HepG2 (cell line): ENCODE measurements around the gene CYP4F8. TPM values are rescaled to one million over a fixed set of nuclear protein-coding genes. Genes with fewer than 3 reads are reported as not detected.
A peak's percentile ranks its signal among the peaks of the same experiment; 100 is the strongest.

Experiments used
- ATAC-seq: fragments of 200-7000 bp; cut with Tn5 transposase; 3 replicates; pipeline ENCODE4 v1.9.1; 2020; ENCODE audit warnings: mild to moderate bottlenecking, moderate library complexity
- BruUV-seq: library from RNA; stranded (reverse); fragments of 400-500 nt; replicated peaks from 2 replicates; lab custom pipeline; 2021; lab: Mats Ljungman, UMichigan
- CTCF ChIA-PET: fragments of 300-600 bp; formaldehyde crosslinking; extraction: SDS; loops from one replicate; lab custom pipeline; 2021; ENCODE audit warnings: low total read pairs, inconsistent platforms, low intra/inter-chr PET ratio; lab: Yijun Ruan, JAX
- POLR2A ChIA-PET: fragments of 350-600 bp; sonication (Branson Sonifier 250); formaldehyde crosslinking; loops from one replicate; lab custom pipeline; 2020; ENCODE audit warnings: antibody characterized with exemption, inconsistent platforms; lab: Yijun Ruan, JAX
- DNase-seq: peaks from one replicate; pipeline ENCODE4 v3.0.0-alpha.2; 2015; ENCODE audit warnings: low spot score
- FAIRE-seq: peaks from 3 replicates; lab custom pipeline; 2011; peaks lifted over from hg19 to GRCh38; lab: Jason Lieb, UNC
- H2AFZ ChIP-seq: one replicate; pipeline ENCODE4 v1.6.1; 2011; ENCODE audit warnings: low read length, inconsistent platforms
- H3K27ac ChIP-seq: fragments of 300-600 bp; 3 replicates; pipeline ENCODE4 v1.8.0; 2011; ENCODE audit warnings: mixed run types, mild to moderate bottlenecking, mixed read lengths, low read length, inconsistent platforms; ENCODE audit not compliant: insufficient read depth; ENCODE audit errors: extremely low read length
- H3K27me3 ChIP-seq, 2 experiments: fragments of 200-600 bp in 1 of 2; 2 replicates in 1 of 2; 3 replicates in 1 of 2; pipeline versions ENCODE4 v1.6.0 to v1.8.0; 2011; ENCODE audit warnings: low read length in 2 of 2, mild to moderate bottlenecking in 2 of 2, moderate library complexity in 2 of 2, inconsistent platforms in 1 of 2; ENCODE audit not compliant: insufficient read depth in 2 of 2, control insufficient read depth in 1 of 2
- H3K36me3 ChIP-seq, 2 experiments: fragments of 200-600 bp in 1 of 2; replicated peaks in 1 of 2; 2 replicates in 1 of 2; 3 replicates in 1 of 2; pipeline versions ENCODE4 v1.5.1 to v1.8.0; 2011; ENCODE audit warnings: low read length in 2 of 2, inconsistent platforms in 1 of 2; ENCODE audit not compliant: insufficient read depth in 2 of 2, control insufficient read depth in 1 of 2
- H3K4me1 ChIP-seq: 2 replicates; pipeline ENCODE4 v1.5.1; 2012; ENCODE audit warnings: low read length, inconsistent platforms; ENCODE audit not compliant: insufficient read depth
- H3K4me2 ChIP-seq: 2 replicates; pipeline ENCODE4 v1.6.0; 2011; ENCODE audit warnings: low read depth, low read length, inconsistent platforms
- H3K4me3 ChIP-seq, 3 experiments: fragments of 200-600 bp in 1 of 3; sonication (generic), shearing (Covaris generic) in 1 of 3; replicated peaks in 1 of 3; 2 replicates each; pipeline ENCODE4 v1.5.1; 2011 to 2016; ENCODE audit warnings: low read length in 3 of 3, inconsistent platforms in 2 of 3, low read depth in 2 of 3, mild to moderate bottlenecking in 2 of 3, control low read depth in 1 of 3, mixed read lengths in 1 of 3; ENCODE audit not compliant: insufficient read depth in 1 of 3
- H3K79me2 ChIP-seq: one replicate; pipeline ENCODE4 v1.6.1; 2011; ENCODE audit warnings: low read length, inconsistent platforms; ENCODE audit not compliant: insufficient read depth
- H3K9ac ChIP-seq: 2 replicates; pipeline ENCODE4 v1.6.0; 2011; ENCODE audit warnings: mild to moderate bottlenecking, low read depth, low read length, inconsistent platforms; ENCODE audit not compliant: insufficient read depth
- H3K9me3 ChIP-seq: 2 replicates; pipeline ENCODE4 v1.5.1; 2012; ENCODE audit warnings: mild to moderate bottlenecking, low read length
- H4K20me1 ChIP-seq: 2 replicates; pipeline ENCODE4 v1.6.0; 2011; ENCODE audit warnings: inconsistent platforms, mild to moderate bottlenecking, low read length, moderate library complexity; ENCODE audit not compliant: insufficient read depth
- MTA3 ChIP-seq: sonication (generic); formaldehyde crosslinking; IDR thresholded peaks from 2 replicates; pipeline ENCODE4 v1.4.0; 2020; ENCODE audit warnings: missing genetic modification reagents
- MXD4 ChIP-seq: IDR thresholded peaks from 2 replicates; pipeline ENCODE4 v1.6.1; 2016; ENCODE audit warnings: mild to moderate bottlenecking, missing biosample characterization, missing genetic modification reagents
- RBM22 ChIP-seq: fragments of 200-400 bp; formaldehyde crosslinking; optimal IDR thresholded peaks from 2 replicates; pipeline ENCODE3; 2017; ENCODE audit warnings: mild to moderate bottlenecking, low read length, moderate library complexity
- SMC3 ChIP-seq: IDR thresholded peaks from 2 replicates; pipeline ENCODE4 v1.6.1; 2011; ENCODE audit warnings: low read length, improper control_type of control experiment
- STAG1 ChIP-seq: sonication (generic); formaldehyde crosslinking; IDR thresholded peaks from 2 replicates; pipeline ENCODE4 v1.4.0; 2020; ENCODE audit warnings: missing genetic modification reagents
- WGBS: methylation state at CpG from one replicate; pipeline ENCODE4 v1.1.6; 2017; ENCODE audit warnings: low lambda C conversion rate; 5-methylcytosine and 5-hydroxymethylcytosine counted together
- in situ Hi-C: cut with HindIII; loops from 2 replicates; pipeline ENCODE4 v1.10.0; 2017; ENCODE audit warnings: low pct_unique_long_range_greater_than_20kb; ENCODE audit not compliant: extremely low pct_ligation_motif_present
- intact Hi-C: fragments of 100-400 bp; cut with micrococcal nuclease; formaldehyde crosslinking; loops from one replicate; pipeline ENCODE4 v1.10.0; 2022; ENCODE audit not compliant: unreplicated experiment
- polyA plus RNA-seq, 8 experiments: library from polyadenylated mRNA; depleted of rRNA in 3 of 8; stranded (reverse) in 7 of 8; unstranded in 1 of 8; fragments of >200 nt; fragmentation: Illumina TruSeq in 4 of 8; extraction: Trizol in 4 of 8; gene quantifications; 2 replicates each; pipeline versions ENCODE4 v1.2.1 to v1.2.3, GENCODE V29; 2011 to 2016; ENCODE audit warnings: low read depth in 4 of 8, missing spikeins in 1 of 8, mixed read lengths in 1 of 8; ENCODE audit not compliant: insufficient read depth in 1 of 8
- total RNA-seq, 5 experiments: library from RNA; depleted of rRNA; stranded (reverse); fragments of >200 nt; fragmentation: Illumina TruSeq; extraction: Trizol; gene quantifications; 2 replicates each; pipeline ENCODE4 v1.2.3, GENCODE V29; 2016; ENCODE audit warnings: low read depth in 1 of 5
- TF ChIP-seq, protein P1 (sequence below): sonication (generic); formaldehyde crosslinking; IDR thresholded peaks from 2 replicates; pipeline ENCODE4 v1.5.0; 2020; ENCODE audit warnings: mild to moderate bottlenecking, missing genetic modification reagents, moderate library complexity
- TF ChIP-seq, protein P2 (sequence below), 2 experiments: IDR thresholded peaks; 2 replicates each; pipeline ENCODE4 v1.6.1; 2011 to 2012; ENCODE audit warnings: low read length in 2 of 2, borderline replicate concordance in 1 of 2, low read depth in 1 of 2, mild to moderate bottlenecking in 1 of 2, moderate library complexity in 1 of 2

Gene CYP4F8
- total and polyA plus RNA-seq, 2 of the 13 experiments (the other 11 are each of a cell fraction or from before 2014, with no cell fraction given), result not detected

DNA sequence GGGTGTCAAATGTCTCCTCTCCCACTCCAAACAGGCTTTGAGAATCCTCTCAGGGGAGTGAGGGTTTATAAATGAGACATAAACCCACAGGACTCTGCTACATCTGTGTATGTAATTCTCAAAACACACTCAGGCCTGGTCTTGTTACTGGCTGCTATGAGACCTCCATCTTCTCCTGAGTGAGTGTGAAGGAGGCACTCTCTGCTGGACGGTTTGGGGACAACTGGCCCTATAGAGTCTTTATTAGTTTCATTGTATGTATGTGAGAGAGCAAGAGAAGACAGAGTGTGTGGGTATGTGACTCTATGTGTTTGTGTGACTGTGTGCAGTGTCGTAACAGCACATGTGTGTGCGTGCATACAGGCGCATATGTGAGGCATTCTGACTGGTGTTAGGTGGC, 48.2 kb downstream of the CYP4F8 start:
- no peaks in the 10 kb centered on the region for H3K9me3 ChIP-seq
- no peak overlapping the region for H3K9ac ChIP-seq
- no peaks in the 10 kb centered on the region for H4K20me1 ChIP-seq
- no peaks in the 10 kb centered on the region for H3K79me2 ChIP-seq
- H3K36me3 ChIP-seq, result peaks cover 0 to 8% of the 10 kb centered on the region in 2 experiments; a peak in 2 of 5 replicates
- no peak overlapping the region for H3K4me3 ChIP-seq
- TF ChIP-seq MXD4 (no peak), RBM22 (peak; percentile 35), SMC3 (peak; percentile 36; the same call in 1 of the 2 replicates), STAG1 (CRISPR knock-in tag) (peak; percentile 50), MTA3 (CRISPR knock-in tag) (no peak)
- TF ChIP-seq, protein P1, sequence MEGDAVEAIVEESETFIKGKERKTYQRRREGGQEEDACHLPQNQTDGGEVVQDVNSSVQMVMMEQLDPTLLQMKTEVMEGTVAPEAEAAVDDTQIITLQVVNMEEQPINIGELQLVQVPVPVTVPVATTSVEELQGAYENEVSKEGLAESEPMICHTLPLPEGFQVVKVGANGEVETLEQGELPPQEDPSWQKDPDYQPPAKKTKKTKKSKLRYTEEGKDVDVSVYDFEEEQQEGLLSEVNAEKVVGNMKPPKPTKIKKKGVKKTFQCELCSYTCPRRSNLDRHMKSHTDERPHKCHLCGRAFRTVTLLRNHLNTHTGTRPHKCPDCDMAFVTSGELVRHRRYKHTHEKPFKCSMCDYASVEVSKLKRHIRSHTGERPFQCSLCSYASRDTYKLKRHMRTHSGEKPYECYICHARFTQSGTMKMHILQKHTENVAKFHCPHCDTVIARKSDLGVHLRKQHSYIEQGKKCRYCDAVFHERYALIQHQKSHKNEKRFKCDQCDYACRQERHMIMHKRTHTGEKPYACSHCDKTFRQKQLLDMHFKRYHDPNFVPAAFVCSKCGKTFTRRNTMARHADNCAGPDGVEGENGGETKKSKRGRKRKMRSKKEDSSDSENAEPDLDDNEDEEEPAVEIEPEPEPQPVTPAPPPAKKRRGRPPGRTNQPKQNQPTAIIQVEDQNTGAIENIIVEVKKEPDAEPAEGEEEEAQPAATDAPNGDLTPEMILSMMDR (CRISPR knock-in tag), result peak; percentile 40
- TF ChIP-seq, protein P2, sequence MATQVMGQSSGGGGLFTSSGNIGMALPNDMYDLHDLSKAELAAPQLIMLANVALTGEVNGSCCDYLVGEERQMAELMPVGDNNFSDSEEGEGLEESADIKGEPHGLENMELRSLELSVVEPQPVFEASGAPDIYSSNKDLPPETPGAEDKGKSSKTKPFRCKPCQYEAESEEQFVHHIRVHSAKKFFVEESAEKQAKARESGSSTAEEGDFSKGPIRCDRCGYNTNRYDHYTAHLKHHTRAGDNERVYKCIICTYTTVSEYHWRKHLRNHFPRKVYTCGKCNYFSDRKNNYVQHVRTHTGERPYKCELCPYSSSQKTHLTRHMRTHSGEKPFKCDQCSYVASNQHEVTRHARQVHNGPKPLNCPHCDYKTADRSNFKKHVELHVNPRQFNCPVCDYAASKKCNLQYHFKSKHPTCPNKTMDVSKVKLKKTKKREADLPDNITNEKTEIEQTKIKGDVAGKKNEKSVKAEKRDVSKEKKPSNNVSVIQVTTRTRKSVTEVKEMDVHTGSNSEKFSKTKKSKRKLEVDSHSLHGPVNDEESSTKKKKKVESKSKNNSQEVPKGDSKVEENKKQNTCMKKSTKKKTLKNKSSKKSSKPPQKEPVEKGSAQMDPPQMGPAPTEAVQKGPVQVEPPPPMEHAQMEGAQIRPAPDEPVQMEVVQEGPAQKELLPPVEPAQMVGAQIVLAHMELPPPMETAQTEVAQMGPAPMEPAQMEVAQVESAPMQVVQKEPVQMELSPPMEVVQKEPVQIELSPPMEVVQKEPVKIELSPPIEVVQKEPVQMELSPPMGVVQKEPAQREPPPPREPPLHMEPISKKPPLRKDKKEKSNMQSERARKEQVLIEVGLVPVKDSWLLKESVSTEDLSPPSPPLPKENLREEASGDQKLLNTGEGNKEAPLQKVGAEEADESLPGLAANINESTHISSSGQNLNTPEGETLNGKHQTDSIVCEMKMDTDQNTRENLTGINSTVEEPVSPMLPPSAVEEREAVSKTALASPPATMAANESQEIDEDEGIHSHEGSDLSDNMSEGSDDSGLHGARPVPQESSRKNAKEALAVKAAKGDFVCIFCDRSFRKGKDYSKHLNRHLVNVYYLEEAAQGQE (IDR thresholded peaks at IDR 0.05; ENCODE audit: borderline replicate concordance in 1 of 2, low read depth in 1 of 2, low read length in 2 of 2), result 0 out of 4 replicates have a peak, but pooled peaks of 1 of the 2 experiments have one; percentile 13
- in situ Hi-C loops, result no loop called here
- H3K27me3 ChIP-seq, result no peaks in the 10 kb centered on the region
- CTCF ChIA-PET, result no interaction called here
- H3K27ac ChIP-seq, result no peak overlapping the region
- H2AFZ ChIP-seq, result no peak overlapping the region
- H3K4me2 ChIP-seq, result no peak overlapping the region
- WGBS, result 92% methylated on average over 4 of the region's 4 CpGs
- FAIRE-seq (no peak), DNase-seq (peak; percentile 15), ATAC-seq (peak; percentile 71)
- H3K4me1 ChIP-seq, result no peaks in the 10 kb centered on the region
- no TSS peak for BruUV-seq
- POLR2A ChIA-PET, result interaction anchor here (2.0 kb wide), 1 partner anchor 10 kb away, joined by 6 read pairs; the partner anchor contains the start of gene CYP4F12
- intact Hi-C loops, result no loop called here
